HG03439 (cell line): ENCODE measurements around the gene PLPPR1.

Source experiments
- ATAC-seq: cut with Tn5 transposase; IDR thresholded peaks from one replicate; pipeline ENCODE4 v1.9.1; 2021; ENCODE audit warnings: mild to moderate bottlenecking, moderate library complexity; ENCODE audit not compliant: unreplicated experiment

The PLPPR1 gene

DNA sequence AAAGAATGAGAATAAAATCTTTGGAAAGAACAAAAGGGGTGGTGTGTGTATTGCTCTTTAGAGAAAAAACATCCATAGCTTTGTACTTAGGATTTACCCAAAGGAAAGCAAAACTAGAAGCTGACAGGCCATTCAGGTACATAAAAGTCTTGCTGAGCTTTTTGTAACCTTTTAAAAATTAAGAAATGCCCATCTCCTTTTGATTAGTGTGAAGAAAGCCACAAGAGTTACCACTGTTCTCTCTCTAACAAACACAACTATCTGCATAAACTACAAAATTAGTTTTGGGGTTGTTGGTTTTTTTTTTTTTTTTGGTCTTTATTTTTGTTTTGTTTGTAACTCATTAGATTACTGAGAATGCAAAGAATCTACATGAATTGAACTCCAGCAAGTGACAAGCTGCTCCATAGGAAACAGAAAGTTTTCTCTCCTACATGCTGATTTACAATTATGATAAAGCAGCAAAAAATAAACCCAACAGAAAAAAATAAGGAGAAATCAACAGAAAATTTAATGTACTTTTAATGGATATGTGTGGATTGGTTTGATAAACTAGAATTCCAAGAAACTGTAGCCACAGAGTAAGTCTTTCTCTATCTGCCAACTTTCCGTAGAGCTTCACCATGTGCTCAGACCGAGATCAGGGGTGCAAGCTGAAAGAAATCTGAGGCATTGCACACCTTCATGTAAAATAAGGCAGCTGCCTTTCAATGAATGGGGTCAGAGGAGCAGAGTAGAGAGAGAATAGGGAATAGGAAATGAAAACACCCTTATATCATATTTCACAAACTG is 344.0 kb downstream of the PLPPR1 start:
- no peak for ATAC-seq
